Airway epithelial cell (primary cell): Measurements from ENCODE around the gene CLEC14A. TPM values are rescaled to one million over a fixed set of nuclear protein-coding genes. Genes with fewer than 3 reads are reported as not detected.

Source experiments
- total RNA-seq: library from RNA; depleted of rRNA; stranded (reverse); fragments of >200 nt; gene quantifications from 2 replicates; pipeline ENCODE4 v1.2.3, GENCODE V29; 2015

CLEC14A gene, protein sequence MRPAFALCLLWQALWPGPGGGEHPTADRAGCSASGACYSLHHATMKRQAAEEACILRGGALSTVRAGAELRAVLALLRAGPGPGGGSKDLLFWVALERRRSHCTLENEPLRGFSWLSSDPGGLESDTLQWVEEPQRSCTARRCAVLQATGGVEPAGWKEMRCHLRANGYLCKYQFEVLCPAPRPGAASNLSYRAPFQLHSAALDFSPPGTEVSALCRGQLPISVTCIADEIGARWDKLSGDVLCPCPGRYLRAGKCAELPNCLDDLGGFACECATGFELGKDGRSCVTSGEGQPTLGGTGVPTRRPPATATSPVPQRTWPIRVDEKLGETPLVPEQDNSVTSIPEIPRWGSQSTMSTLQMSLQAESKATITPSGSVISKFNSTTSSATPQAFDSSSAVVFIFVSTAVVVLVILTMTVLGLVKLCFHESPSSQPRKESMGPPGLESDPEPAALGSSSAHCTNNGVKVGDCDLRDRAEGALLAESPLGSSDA
- total RNA-seq = 0.05 TPM in 1 of 2 replicates, not detected in the other

GRCh38 chr14:38255673-38256532 is at the start of gene CLEC14A:
CLEC14A (minus strand) TSS chr14:38256093; CDS start chr14:38256022, 71 bp downstream.

DNA sequence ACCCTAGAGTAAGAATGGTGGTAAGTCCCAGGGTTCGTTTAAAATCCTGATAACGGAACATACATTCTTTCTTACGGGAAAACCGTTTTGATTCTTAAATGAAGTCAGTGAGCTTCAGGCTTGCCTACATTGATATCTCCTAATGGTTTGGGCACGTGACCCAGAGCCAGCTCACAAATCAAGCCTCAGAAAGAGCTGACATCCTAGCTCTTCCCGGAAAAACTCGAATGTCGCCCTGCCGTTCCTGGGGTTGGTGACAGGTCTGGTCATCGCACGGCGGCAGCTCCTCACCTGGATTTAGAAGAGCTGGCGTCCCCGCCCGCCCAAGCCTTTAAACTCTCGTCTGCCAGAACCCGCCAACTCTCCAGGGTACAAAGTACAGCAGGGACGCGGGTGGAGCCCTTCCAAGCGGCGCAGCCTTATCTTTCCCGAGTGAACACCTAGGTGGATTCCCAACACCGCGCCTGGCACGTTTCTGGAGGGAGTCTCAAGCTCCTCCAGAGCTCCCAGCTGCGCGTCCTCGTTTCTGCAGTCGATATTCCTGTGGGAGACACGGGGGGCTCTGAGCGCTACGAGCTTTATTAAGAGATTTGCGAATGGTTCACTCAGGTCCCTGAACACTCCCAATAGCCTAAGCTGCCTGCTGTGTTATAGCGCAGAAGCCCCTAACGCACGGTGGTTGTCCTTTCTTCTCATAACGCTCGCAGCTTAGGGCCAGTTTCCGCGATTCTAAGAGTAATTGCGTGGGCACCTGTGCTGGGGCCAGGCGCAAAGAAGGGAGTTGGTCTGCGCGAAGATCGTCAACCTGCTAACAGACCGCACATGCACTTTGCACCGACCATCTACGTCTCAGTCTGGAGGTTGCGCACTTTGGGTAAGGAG is 47.9 kb downstream of the CLEC14A start, which contains the start of gene SSTR1:
Gene SSTR1 (plus strand): TSS at position 169 of the 882 bp plus-strand sequence. CDS start 1,486 bp downstream, outside the sequence.

Other genes starting within 250 kb of the CLEC14A start
- not detected in 2 replicates for gene SSTR1, start 48.2 kb downstream of the CLEC14A start, total RNA-seq